PC-3 (cell line): ENCODE results near the gene HAO1.

Source experiments
- EZH2 ChIP-seq: fragments of 300-600 bp; sonication (generic); IDR thresholded peaks from one replicate; pipeline ENCODE4 v1.6.1; 2017; ENCODE audit warnings: antibody characterized with exemption, mild to moderate bottlenecking, low read length; ENCODE audit not compliant: unreplicated experiment
- EZH2phosphoT487 ChIP-seq: fragments of 300-600 bp; sonication (generic); IDR thresholded peaks from 2 replicates; pipeline ENCODE4 v1.6.1; 2018; ENCODE audit warnings: mild to moderate bottlenecking, antibody characterized with exemption, low read length, borderline replicate concordance
- TF ChIP-seq, protein P1 (sequence below): fragments of 300-600 bp; sonication (generic); conservative IDR thresholded peaks from 2 replicates; pipeline ENCODE4 v1.5.1; 2017; ENCODE audit warnings: antibody characterized with exemption, low read depth, mild to moderate bottlenecking, low read length

DNA sequence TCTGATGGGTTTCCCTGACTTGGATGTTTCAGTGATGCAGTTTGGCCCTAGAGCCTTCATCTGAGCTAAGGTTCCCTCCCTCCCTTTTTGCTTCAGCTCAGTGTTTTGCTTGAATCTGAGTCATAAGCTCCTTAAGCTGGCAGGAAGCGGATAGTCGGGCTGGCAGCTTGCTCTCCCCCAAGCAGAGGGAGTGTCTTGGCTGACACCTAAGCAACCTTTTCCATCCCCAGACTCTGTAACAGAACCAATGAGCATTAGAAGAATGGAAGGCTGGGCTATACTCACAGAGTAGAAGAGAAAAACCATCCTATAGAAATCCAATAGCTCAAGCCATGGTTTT, 98.3 kb downstream of the HAO1 start:
- no peak for TF ChIP-seq EZH2
- TF ChIP-seq, protein P1, sequence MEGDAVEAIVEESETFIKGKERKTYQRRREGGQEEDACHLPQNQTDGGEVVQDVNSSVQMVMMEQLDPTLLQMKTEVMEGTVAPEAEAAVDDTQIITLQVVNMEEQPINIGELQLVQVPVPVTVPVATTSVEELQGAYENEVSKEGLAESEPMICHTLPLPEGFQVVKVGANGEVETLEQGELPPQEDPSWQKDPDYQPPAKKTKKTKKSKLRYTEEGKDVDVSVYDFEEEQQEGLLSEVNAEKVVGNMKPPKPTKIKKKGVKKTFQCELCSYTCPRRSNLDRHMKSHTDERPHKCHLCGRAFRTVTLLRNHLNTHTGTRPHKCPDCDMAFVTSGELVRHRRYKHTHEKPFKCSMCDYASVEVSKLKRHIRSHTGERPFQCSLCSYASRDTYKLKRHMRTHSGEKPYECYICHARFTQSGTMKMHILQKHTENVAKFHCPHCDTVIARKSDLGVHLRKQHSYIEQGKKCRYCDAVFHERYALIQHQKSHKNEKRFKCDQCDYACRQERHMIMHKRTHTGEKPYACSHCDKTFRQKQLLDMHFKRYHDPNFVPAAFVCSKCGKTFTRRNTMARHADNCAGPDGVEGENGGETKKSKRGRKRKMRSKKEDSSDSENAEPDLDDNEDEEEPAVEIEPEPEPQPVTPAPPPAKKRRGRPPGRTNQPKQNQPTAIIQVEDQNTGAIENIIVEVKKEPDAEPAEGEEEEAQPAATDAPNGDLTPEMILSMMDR = no peak
- TF ChIP-seq EZH2phosphoT487 = no peak
